ENCODE data around the gene CNTN5.

DNA sequence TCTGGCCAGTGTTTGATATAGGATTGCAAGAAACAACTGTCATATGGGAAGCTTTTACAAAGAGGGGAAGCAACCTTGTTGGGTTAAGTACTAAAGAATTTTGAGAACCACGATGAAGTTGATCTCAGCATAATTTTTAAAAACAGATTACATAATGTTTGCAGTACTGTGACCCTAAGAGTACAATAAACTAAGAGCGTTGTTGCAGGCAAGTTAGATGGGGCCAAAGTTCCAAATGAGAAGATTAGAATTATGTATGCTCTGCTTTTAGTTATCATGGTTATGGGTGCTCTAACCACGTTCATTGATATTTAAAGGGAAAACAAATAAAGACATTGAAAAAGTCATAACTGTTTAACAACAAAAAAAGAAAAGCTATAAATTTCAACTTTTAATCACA is 177.5 kb downstream of the CNTN5 start:
- no peak for TF ChIP-seq EZH2 (IDR thresholded peaks at IDR 0.05)
- TF ChIP-seq POLR2AphosphoS5 (IDR thresholded peaks at IDR 0.05; ENCODE audit: borderline replicate concordance, low read depth, low read length) = no peak
